22Rv1 (cell line): Measurements from ENCODE around the gene MC3R.

Experiments used
- CTCF ChIP-seq: fragments of 450-650 bp; IDR thresholded peaks from 2 replicates; pipeline ENCODE4 v1.5.1; 2017; ENCODE audit warnings: mild to moderate bottlenecking
- ZFX ChIP-seq: fragments of 450-650 bp; IDR thresholded peaks from 2 replicates; pipeline ENCODE4 v1.6.1; 2017; ENCODE audit warnings: antibody characterized with exemption, borderline replicate concordance

GRCh38 chr20:56244259-56244658 is 4.3 kb upstream of the MC3R start:
- TF ChIP-seq CTCF (no peak), ZFX (no peak)
